Gastroesophageal sphincter (tissue), 3 donors: Measurements from ENCODE around the gene THAP8.

ENCODE experiments used
- EP300 ChIP-seq: sonication (generic); formaldehyde crosslinking; IDR thresholded peaks from one replicate; pipeline ENCODE4 v1.6.1; 2017; ENCODE audit warnings: antibody characterized with exemption, mild to moderate bottlenecking
- POLR2A ChIP-seq, 2 donors: fragments of 450-650 bp; IDR thresholded peaks; one replicate each; pipeline ENCODE4 v1.6.1; 2017; ENCODE audit warnings: antibody characterized with exemption in 2 of 2, mild to moderate bottlenecking in 2 of 2, moderate library complexity in 1 of 2
- TF ChIP-seq, protein P1 (sequence below), 4 experiments: fragments of 200-600 bp in 2 of 4; fragments of 450-650 bp in 2 of 4; sonication (generic) in 1 of 4; IDR thresholded peaks; one replicate each; pipeline ENCODE4 v1.5.1; 2017 to 2019; ENCODE audit warnings: antibody characterized with exemption in 4 of 4, mild to moderate bottlenecking in 2 of 4, moderate library complexity in 2 of 4

DNA sequence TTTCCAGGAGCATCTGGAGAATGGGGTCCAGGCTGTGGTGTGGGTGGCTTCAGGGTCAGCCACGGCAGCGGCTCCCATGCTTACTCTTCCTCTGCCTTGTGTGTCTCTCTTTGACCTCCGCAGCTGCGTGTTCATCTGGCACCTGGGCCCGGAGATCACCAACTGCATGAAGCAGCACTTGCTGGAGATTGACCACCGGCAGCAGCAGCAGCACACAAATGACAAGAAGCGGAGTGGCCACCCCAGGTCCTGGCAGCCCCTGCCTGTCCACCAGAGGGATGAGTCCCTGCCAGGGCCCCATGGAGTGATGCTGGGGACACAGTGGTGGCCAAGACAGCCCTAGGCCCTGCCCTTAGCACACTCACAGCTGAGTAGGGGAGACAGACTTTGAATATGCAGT is 38.5 kb upstream of the THAP8 start:
- TF ChIP-seq, protein P1, sequence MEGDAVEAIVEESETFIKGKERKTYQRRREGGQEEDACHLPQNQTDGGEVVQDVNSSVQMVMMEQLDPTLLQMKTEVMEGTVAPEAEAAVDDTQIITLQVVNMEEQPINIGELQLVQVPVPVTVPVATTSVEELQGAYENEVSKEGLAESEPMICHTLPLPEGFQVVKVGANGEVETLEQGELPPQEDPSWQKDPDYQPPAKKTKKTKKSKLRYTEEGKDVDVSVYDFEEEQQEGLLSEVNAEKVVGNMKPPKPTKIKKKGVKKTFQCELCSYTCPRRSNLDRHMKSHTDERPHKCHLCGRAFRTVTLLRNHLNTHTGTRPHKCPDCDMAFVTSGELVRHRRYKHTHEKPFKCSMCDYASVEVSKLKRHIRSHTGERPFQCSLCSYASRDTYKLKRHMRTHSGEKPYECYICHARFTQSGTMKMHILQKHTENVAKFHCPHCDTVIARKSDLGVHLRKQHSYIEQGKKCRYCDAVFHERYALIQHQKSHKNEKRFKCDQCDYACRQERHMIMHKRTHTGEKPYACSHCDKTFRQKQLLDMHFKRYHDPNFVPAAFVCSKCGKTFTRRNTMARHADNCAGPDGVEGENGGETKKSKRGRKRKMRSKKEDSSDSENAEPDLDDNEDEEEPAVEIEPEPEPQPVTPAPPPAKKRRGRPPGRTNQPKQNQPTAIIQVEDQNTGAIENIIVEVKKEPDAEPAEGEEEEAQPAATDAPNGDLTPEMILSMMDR (IDR thresholded peaks at IDR 0.05): no peak
- no peak for TF ChIP-seq POLR2A (IDR thresholded peaks at IDR 0.05)
- no peak for TF ChIP-seq EP300
